Adipocyte (in vitro differentiated cells): ENCODE data around the gene RASGRP3.
A peak's percentile ranks its signal among the peaks of the same experiment; 100 is the strongest.

Source experiments
- DNase-seq: peaks from one replicate; pipeline ENCODE4 v3.0.0-alpha.2; 2015; ENCODE audit warnings: low read depth
- H3K27me3 ChIP-seq: replicated peaks from 2 replicates; pipeline ENCODE4 v1.7.0; 2013; ENCODE audit warnings: mild to moderate bottlenecking, low read length, moderate library complexity; ENCODE audit not compliant: control insufficient read depth, insufficient read depth
- H3K36me3 ChIP-seq: 2 replicates; pipeline ENCODE4 v1.7.0; 2013; ENCODE audit warnings: low read length, mild to moderate bottlenecking, moderate library complexity; ENCODE audit not compliant: control insufficient read depth, insufficient read depth, severe bottlenecking
- H3K4me1 ChIP-seq: 2 replicates; pipeline ENCODE4 v1.7.0; 2013; ENCODE audit warnings: mild to moderate bottlenecking, low read length, moderate library complexity; ENCODE audit not compliant: control insufficient read depth, insufficient read depth
- H3K4me3 ChIP-seq: 2 replicates; pipeline ENCODE4 v1.7.0; 2013; ENCODE audit warnings: mild to moderate bottlenecking, low read length, moderate library complexity
- H3K9ac ChIP-seq: 2 replicates; pipeline ENCODE4 v1.7.0; 2013; ENCODE audit warnings: mild to moderate bottlenecking, low read length, moderate library complexity
- H3K9me3 ChIP-seq: 2 replicates; pipeline ENCODE4 v1.7.0; 2013; ENCODE audit warnings: mild to moderate bottlenecking, low read length, moderate library complexity; ENCODE audit not compliant: control insufficient read depth

Gene RASGRP3

DNA sequence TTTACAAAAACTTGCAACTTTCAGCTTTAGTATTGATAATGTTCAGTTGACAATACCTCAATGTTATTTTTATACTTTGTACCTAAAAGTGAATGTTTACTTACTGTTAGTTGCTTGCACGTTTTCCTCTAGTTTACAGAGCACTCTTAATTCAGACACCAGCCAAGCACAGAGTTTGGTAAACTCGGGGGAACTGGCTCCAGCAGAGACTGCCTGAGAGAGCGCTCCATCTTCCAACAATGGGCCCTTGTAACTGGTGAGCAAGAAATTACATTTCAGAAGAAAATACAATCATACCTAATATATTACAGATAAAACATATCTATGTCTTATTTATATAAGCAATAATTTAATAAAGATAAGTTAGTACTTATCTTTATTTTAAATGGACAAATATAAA is 118.9 kb downstream of the RASGRP3 start:
- Histone ChIP-seq H3K4me1 (peaks cover 25% of the 10 kb centered on the region), H3K9me3 (no peaks in the 10 kb centered on the region), H3K4me3 (peak overlapping the region; percentile 8), H3K9ac (no peak overlapping the region), H3K36me3 (peaks cover 48% of the 10 kb centered on the region), H3K27me3 (no peaks in the 10 kb centered on the region)
- DNase-seq = no peak

DNA sequence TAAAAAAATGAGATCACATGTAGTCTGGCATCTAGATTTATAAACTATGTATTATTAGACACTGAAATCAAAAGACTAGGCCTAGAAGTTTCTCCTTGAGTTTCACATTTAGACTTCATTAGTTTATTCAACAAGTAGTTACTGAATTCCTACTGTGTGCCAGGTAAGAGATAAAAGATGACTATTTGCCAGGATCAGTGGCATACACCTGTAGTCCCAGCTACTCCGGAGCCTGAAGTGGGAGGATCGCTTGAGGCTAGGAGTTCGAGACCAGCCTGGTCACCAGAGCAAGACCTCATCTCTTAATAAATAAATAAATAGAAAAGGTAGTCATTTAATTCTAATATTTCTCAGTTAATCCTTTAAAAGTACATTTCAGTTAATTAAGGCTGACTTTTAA is 120.6 kb downstream of the RASGRP3 start:
- Histone ChIP-seq H3K36me3 (peaks cover 32% of the 10 kb centered on the region), H3K9me3 (no peaks in the 10 kb centered on the region), H3K27me3 (no peaks in the 10 kb centered on the region), H3K4me1 (peaks cover 25% of the 10 kb centered on the region), H3K4me3 (peak overlapping the region; percentile 97), H3K9ac (peak overlapping the region; percentile 93)
- no peak for DNase-seq

DNA sequence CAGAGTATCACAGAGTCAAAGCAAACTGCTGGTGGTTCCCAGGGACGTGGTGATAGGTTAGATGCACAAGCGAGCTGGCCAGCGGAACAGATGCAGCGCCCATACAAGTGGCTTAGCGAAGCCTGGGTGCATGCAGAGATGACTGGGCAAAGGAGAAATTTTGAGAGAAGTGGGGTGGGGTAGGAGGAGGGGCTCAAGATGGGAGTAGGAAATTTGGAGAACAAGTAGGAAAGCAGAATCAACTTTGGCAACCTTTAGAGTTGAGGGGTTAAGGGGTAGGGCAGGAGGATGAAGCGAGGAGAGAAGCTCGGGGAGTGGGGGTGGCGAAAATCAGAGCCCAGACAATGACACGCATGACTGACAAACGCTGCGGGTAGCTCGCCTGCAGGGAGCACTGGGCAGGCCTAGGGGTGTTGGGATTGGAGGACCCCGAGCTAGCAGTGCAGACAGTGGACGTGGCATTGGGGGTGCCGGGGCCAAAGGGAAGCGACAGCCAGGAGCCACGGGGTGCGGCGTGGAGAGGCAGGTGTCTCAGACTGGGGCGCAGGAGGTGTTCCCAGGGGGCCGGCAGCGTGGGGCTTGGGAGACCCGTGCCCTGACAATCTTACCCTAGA is 122.2 kb downstream of the RASGRP3 start:
- Histone ChIP-seq H3K4me1 (peaks cover 25% of the 10 kb centered on the region), H3K9ac (peak overlapping the region; percentile 93), H3K27me3 (no peaks in the 10 kb centered on the region), H3K9me3 (no peaks in the 10 kb centered on the region), H3K36me3 (peaks cover 16% of the 10 kb centered on the region), H3K4me3 (peak overlapping the region; percentile 97)
- peak; percentile 69 for DNase-seq

DNA sequence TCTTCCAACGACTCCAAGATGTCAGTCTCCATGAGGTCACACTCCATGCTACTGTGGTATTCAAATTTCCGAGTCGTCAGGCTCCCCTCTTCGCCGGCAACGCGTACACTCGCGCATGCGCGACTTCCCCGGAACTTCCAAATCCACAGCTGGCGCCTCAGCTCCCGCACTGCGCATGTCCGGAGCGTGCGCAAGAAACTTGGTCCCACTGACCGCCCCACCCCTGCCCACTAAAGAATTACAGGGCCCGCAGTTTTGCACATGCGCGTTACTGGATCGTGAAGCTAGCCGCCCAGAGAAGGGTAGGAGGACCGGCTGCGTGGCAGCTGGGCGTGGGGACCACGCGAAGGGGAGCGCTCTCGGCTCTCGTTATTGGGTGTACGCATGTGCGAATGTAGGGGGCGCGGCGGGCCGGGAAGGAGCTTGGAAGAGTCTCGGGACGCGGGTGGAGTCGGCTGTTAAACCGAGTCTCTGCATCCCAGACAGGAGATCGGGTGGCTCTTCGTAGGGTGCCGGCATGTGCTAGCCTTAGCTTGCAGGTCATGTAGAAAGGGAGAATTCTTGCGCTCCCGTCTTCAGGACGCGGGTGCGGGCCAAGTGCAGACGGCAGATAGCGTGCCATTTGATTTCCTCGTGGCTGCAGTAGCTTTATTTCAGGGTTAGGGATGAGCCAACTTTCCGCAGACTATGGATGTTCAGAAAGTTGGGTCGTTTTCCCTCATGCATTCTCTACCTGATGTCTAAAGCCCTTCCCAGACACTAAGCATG is 122.9 kb downstream of the RASGRP3 start, which contains the start of gene FAM98A:
Gene FAM98A (minus strand): TSS at position 125 of the 768 bp plus-strand sequence. CDS start 78 bp downstream, at position 47.
- Histone ChIP-seq H3K27me3 (no peaks in the 10 kb centered on the region), H3K36me3 (peaks cover 9% of the 10 kb centered on the region), H3K9ac (peak within 1 kb of the TSS; percentile 93), H3K4me1 (peaks cover 25% of the 10 kb centered on the region), H3K9me3 (no peaks in the 10 kb centered on the region), H3K4me3 (peak within 1 kb of the TSS; percentile 97)
- DNase-seq = peak; percentile 100

DNA sequence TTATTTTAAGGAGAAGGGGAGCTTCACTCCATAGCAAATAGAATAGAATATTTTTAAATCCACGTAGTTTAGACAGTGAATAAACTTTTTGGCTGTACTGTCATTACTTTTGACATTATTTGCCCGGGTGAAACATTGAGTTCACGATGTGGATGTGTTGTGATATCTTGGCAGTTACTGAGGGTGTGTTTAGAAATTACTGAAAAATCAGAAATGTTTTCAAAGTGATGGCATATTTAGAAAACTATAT is 123.4 kb downstream of the RASGRP3 start:
- H3K4me3 ChIP-seq = peak overlapping the region; percentile 97
- no peaks in the 10 kb centered on the region for H3K9me3 ChIP-seq
- peaks cover 6% of the 10 kb centered on the region for H3K36me3 ChIP-seq

DNA sequence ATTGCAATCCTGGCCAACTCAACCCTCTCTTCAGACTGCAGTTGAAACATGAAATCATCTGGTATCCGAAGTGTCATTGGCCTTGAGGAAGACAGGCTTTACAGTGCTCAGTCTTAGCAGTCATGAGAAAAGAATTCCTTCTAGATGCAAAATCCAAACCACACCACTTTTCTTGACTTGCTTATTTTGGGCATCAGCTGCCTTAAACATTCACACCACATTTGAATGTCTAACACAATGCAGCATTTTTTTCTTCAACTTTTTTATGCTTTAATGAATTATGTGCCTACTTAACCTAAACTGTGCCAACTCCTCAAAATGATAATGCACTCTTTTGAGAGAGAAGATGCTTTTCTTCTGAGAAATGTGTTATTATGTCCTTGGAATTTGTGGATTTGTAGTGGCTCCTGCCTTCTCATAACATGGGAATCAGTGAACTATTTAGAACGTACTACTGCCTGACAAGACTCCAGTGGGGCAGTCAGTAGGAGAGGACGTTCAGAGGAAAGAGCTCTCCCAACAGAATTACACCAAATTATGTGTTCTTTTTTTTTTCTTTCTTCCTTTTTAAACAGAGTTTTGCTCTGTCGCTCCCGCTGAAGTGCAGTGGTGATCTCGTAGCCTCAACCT is 125.9 kb downstream of the RASGRP3 start:
- peaks cover 9% of the 10 kb centered on the region for H3K4me1 ChIP-seq

More for the DNA sequence above, 123.4 kb downstream of the RASGRP3 start:
- H3K27me3 ChIP-seq = no peaks in the 10 kb centered on the region
- peak overlapping the region; percentile 85 for H3K9ac ChIP-seq
- no peak for DNase-seq
- peaks cover 25% of the 10 kb centered on the region for H3K4me1 ChIP-seq

DNA sequence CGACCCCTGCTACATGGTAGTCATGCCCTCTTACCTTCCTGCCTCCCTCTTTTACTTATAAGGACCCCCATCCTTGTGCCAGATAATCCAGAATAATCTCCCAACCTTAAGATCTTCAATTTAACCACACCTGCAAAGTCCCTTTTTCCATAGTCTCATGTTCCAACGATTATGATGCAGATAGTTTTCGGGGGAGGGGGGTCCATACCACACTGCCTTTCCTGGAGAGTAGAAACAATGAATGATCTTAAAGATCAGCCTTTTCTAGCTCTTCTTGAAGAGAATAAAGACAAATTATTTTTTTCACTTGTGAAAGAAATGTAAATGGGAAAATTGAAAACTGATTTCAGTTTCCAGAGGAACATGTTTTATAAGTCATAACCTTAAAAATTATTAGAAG is 127.0 kb downstream of the RASGRP3 start:
- Histone ChIP-seq H3K27me3 (no peaks in the 10 kb centered on the region), H3K4me3 (no peak overlapping the region), H3K4me1 (no peaks in the 10 kb centered on the region), H3K36me3 (no peaks in the 10 kb centered on the region), H3K9me3 (no peaks in the 10 kb centered on the region), H3K9ac (no peak overlapping the region)
- DNase-seq = no peak

More for the DNA sequence above, 125.9 kb downstream of the RASGRP3 start:
- Histone ChIP-seq H3K27me3 (no peaks in the 10 kb centered on the region), H3K36me3 (no peaks in the 10 kb centered on the region), H3K4me3 (no peak overlapping the region), H3K9ac (no peak overlapping the region), H3K9me3 (no peaks in the 10 kb centered on the region)
- DNase-seq = no peak

DNA sequence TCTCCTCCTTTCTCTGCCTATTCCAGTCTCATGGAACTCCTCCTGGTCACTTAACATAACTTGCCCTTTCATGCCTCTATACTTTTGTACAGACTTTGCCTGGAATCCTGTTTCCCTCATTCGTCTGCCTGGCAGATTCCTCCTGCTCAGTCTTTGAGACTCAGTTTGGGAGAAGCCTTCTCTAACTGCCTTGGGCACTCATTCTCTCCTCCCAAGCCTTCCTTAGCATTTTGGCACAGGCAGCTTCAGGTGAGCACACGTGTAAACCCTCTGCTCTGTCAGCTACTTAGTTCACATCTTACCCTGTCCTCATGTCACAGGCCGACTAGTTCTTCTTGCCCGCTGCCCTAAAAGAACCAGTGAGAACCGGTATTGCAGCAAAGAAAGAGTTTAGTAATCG is 128.6 kb downstream of the RASGRP3 start:
- H3K9me3 ChIP-seq = no peaks in the 10 kb centered on the region
- H3K9ac ChIP-seq = no peak overlapping the region
- no peaks in the 10 kb centered on the region for H3K4me1 ChIP-seq
- DNase-seq = no peak
- H3K36me3 ChIP-seq = no peaks in the 10 kb centered on the region
- H3K27me3 ChIP-seq = no peaks in the 10 kb centered on the region
- H3K4me3 ChIP-seq = no peak overlapping the region

DNA sequence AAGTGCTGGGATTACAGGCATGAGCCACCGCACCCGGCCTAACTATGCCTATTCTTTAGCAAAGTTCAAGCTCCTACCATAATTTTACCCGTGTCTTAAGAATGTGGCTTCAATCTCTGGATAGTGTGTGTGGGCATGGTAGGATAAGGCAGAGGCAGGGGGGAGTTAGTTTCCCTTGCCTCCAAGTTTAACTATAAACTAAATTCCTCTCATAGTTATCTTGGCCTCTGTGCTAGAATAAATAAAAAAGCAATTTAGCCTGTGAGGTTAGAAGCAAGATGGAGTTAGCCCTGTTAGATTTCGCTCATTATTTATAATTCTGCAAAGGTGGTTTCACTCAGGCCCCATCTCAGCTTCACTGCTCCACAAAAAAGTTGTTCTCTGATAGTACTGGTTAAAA is 129.7 kb downstream of the RASGRP3 start:
- no peak for DNase-seq
- Histone ChIP-seq H3K9me3 (no peaks in the 10 kb centered on the region), H3K27me3 (no peaks in the 10 kb centered on the region), H3K4me1 (no peaks in the 10 kb centered on the region), H3K36me3 (no peaks in the 10 kb centered on the region), H3K9ac (no peak overlapping the region), H3K4me3 (no peak overlapping the region)

DNA sequence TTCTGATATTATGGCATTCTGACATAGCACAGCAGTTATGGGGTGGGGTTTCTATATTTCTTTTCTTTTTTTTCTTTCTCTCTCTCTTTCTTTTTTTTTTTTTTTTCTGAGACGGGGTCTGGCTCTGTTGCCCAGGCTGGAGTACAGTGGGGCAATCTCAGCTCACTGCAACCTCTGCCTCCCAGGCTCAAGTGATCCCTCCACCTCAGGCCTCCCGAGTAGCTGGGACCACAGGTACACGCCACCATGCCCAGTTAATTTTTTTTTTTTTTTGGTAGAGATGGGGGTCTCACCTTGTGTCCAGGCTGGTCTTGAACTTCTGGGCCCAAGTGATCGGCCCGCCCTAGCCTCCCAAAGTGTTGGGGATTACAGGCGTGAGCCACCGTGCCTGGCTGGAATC is 130.2 kb downstream of the RASGRP3 start:
- Histone ChIP-seq H3K36me3 (no peaks in the 10 kb centered on the region), H3K9ac (no peak overlapping the region), H3K9me3 (no peaks in the 10 kb centered on the region), H3K27me3 (no peaks in the 10 kb centered on the region), H3K4me3 (no peak overlapping the region), H3K4me1 (no peaks in the 10 kb centered on the region)
- no peak for DNase-seq

DNA sequence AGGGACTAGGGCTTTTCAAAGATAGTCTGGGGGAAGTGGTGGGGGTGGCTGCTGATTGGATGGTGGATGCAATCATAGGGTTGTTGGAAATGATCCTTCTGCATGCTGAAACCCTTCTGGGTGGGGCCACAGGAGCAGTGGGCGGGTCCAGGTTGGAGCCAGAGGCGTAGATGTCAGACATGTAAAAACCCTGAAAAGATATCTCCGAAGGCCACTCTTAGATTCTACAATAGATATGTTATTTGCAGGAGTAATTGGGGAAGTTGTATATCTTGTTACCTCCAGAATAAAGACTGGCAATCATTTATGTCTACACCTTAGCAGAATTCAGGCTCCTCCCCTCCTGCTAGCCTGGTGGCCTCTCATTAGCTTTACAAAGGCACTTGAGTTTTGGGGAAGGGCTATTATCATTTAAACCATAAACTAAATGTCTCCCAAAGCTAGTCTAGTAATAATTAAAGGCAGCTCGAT is 130.8 kb downstream of the RASGRP3 start:
- Histone ChIP-seq H3K9me3 (no peaks in the 10 kb centered on the region), H3K4me1 (no peaks in the 10 kb centered on the region), H3K4me3 (no peak overlapping the region), H3K36me3 (no peaks in the 10 kb centered on the region), H3K27me3 (no peaks in the 10 kb centered on the region), H3K9ac (no peak overlapping the region)
- DNase-seq = no peak
